NT2/D1 (cell line): Measurements from ENCODE around the gene WNK3.
A peak's percentile ranks its signal among the peaks of the same experiment; 100 is the strongest.
"Not testable (repeated sequence)": the region's sequence is repeated elsewhere in the genome, so short reads cannot be mapped to it uniquely, and the experiment has no call there.

ENCODE experiments used
- DNase-seq: peaks from one replicate; pipeline ENCODE4 v3.0.0-alpha.2; 2011; ENCODE audit warnings: low read depth, low spot score
- H3K27me3 ChIP-seq: 2 replicates; pipeline ENCODE4 v1.6.0; 2011; ENCODE audit warnings: mild to moderate bottlenecking; ENCODE audit not compliant: insufficient read length, insufficient read depth
- H3K36me3 ChIP-seq: 2 replicates; pipeline ENCODE4 v1.6.1; 2011; ENCODE audit warnings: mild to moderate bottlenecking, low read length, mixed read lengths; ENCODE audit not compliant: insufficient read depth, insufficient read length
- H3K4me1 ChIP-seq: 2 replicates; pipeline ENCODE4 v1.5.1; 2011; ENCODE audit not compliant: insufficient read depth, insufficient read length
- H3K4me3 ChIP-seq: 2 replicates; pipeline ENCODE4 v1.5.1; 2011; ENCODE audit warnings: low read depth; ENCODE audit not compliant: insufficient read length
- H3K9ac ChIP-seq: 2 replicates; pipeline ENCODE4 v1.6.0; 2011; ENCODE audit warnings: low read depth; ENCODE audit not compliant: insufficient read length
- H3K9me3 ChIP-seq: 2 replicates; pipeline ENCODE4 v1.5.1; 2011; ENCODE audit warnings: mild to moderate bottlenecking, low read length; ENCODE audit not compliant: insufficient read depth
- SUZ12 ChIP-seq: IDR thresholded peaks from 2 replicates; pipeline ENCODE4 v1.6.1; 2011; ENCODE audit not compliant: insufficient read length, insufficient read depth; ENCODE audit errors: extremely low read depth
- YY1 ChIP-seq: IDR thresholded peaks from 2 replicates; pipeline ENCODE4 v1.6.1; 2011; ENCODE audit not compliant: insufficient read length, insufficient read depth
- ZNF274 ChIP-seq: IDR thresholded peaks from 2 replicates; pipeline ENCODE4 v1.6.1; 2011; ENCODE audit warnings: mild to moderate bottlenecking, low read depth, low read length

Gene WNK3

DNA sequence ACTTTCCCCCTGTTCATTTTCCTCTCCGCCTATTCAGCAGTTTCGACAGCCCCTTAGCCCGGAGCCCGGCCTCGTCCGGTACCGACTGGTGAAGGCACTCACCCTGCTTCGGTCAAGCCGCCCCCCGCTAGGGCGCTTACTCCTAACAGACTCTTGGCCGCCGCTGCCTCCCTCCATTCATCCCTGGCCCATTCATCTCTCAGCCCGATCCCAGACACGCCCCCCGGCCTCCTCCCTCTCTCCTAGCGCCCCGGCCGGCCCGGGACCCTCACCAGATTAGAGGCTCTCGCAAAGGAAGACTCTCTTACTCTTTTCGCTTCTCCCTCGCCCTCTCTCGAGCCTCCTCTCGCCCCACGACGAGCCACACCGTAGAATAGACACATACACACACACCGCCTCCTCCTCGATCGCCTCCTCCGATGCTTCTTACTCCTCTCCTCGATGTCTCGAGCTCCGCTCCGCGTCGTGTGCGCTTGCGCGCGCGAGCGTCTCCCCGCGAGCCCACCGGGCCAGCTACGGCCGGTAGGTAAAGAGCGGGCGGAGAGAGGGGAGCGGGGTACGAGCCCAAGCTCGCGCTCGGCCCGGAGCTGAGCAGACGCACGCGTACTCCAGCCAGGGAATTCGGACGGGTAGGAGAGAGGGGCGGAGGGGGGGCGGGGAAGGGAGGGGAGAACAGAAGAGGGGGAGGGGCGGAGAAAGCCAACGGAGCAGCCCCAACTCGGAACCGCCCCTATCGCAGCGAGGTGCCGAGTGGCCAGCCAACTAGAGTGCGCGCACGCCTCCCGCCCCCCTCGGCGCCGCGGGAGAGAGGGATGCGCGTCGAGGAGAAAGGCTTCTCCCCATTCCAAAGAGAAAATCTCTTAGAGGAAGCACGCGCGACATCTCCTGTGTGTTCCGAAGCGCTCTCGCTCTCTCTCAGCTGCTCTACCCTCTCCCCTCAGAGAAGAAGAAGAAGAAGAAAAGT, at the start of gene WNK3:
Gene WNK3, minus strand, starts transcription at position 633 of the 964 bp plus-strand sequence.
- DNase-seq: peak; percentile 82
- Histone ChIP-seq H3K27me3 (no peaks in the 10 kb centered on the region), H3K4me1 (no peaks in the 10 kb centered on the region), H3K4me3 (peak within 1 kb of the TSS; percentile 84), H3K9ac (peak within 1 kb of the TSS; percentile 92), H3K36me3 (no peaks in the 10 kb centered on the region), H3K9me3 (peaks cover 4% of the 10 kb centered on the region; the same call in 1 of the 2 replicates)
- TF ChIP-seq YY1: no peak
- no peak for TF ChIP-seq SUZ12
- no peak for TF ChIP-seq ZNF274

DNA sequence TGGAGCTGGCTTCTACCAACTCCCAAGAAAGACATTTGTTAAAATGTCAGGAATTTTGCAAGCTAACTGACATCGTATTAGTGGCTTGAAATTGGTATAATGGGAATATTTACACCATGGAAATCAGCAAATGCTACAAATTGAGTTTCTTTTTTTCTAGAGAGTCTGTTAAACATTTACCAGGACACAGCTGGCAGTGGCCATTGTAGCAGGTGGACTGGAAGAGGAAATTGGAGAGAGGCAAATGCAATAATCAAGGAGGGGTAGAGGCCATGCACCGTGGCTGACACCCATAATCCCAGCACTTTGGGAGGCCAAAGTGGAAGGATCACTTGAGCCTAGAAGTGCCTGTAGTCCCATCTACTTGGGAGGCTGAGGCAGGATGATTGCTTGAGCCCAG, 49.4 kb upstream of the WNK3 start:
- Histone ChIP-seq H3K27me3 (no peaks in the 10 kb centered on the region), H3K4me3 (no peak overlapping the region), H3K4me1 (no peaks in the 10 kb centered on the region), H3K36me3 (no peaks in the 10 kb centered on the region), H3K9me3 (no peaks in the 10 kb centered on the region), H3K9ac (no peak overlapping the region)
- DNase-seq: no peak
- TF ChIP-seq SUZ12 (no peak), ZNF274 (no peak), YY1 (no peak)

DNA sequence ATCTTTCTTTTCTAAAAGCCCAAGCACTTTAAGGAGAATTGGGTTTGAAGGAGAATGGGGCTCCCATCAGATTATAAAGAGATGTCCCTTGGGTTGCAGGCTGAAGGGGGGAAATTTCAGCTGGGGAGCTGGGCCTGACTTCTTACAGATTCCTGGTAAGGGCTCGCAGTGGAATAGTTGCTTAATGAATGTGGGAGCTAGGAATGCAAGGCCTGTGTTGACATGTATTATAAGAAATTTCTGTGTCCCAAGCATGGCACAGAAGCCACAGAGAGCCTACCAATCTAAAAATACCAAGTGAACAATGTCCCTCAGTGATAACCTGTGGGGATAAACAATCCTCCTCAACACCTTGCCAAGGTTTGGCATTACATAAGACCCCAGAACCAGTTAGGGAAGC, 39.3 kb upstream of the WNK3 start:
- no peaks in the 10 kb centered on the region for H3K9me3 ChIP-seq
- no peaks in the 10 kb centered on the region for H3K27me3 ChIP-seq
- no peak overlapping the region for H3K4me3 ChIP-seq
- H3K4me1 ChIP-seq: no peaks in the 10 kb centered on the region
- no peak overlapping the region for H3K9ac ChIP-seq
- TF ChIP-seq YY1: no peak
- TF ChIP-seq ZNF274: no peak
- no peaks in the 10 kb centered on the region for H3K36me3 ChIP-seq
- DNase-seq: no peak

DNA sequence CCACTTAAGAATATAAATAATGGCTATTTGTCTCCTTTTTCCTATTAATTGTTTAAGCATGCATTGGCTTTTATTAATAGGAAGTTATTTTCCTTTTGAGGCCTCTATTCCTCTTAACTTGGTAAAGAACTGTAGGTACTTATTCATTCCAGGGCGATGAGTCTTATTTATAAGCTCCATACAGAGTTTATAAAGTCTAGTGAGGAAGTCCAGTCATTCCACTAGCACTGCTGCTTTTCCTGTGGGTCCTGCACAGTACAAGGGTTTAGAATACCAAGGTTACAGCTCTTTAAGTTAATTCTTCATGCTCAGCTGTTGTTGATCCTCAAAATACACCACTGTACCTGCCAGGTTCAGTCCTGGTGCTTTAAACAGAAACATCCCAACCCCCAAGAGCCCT, 28.5 kb upstream of the WNK3 start:
- H3K9me3 ChIP-seq: no peaks in the 10 kb centered on the region
- no peaks in the 10 kb centered on the region for H3K36me3 ChIP-seq
- DNase-seq: no peak
- TF ChIP-seq ZNF274 (no peak), SUZ12 (no peak), YY1 (no peak)
- H3K9ac ChIP-seq: no peak overlapping the region
- no peaks in the 10 kb centered on the region for H3K27me3 ChIP-seq
- H3K4me1 ChIP-seq: peaks cover 6% of the 10 kb centered on the region
- H3K4me3 ChIP-seq: no peak overlapping the region

DNA sequence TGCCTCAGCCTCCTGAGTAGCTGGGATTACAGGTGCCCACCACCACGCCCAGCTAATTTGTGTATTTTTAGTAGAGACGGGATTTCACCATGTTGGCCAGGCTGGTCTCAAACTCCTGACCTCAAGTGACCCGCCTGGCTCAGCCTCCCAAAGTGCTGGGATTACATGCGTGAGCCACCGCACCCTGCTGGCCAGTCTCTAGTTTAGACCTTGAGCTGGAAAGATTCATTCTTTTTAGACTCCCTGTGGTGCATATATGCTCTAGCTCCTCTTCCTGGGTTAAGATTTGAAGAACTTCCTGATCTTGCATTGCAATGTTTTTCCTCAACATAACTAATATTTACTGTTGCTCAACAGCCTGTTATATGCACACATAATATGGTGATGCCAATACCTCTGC, 26.8 kb upstream of the WNK3 start:
- H3K9me3 ChIP-seq, H3K4me3 ChIP-seq, H3K9ac ChIP-seq, H3K4me1 ChIP-seq, DNase-seq, H3K36me3 ChIP-seq, H3K27me3 ChIP-seq: not testable (repeated sequence)

DNA sequence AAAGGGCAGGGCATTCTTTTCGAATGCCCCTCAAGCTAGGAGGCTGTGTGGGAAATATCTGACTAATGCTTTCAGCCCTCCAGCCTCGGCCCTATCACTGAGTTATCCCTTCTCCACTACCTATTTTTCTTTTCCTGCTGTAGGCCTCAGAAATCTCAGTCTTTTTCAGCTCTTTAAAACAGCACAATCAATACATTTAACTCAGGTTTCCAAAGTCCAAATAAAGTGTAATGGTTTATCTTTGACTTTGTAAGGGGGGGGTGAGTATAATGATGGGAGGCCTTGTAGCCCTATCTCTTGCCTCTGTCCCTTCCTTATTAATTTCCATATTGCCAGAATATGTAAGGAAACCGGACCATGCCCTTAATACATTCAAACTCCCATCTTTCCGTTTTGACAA, 1.6 kb upstream of the WNK3 start:
- Histone ChIP-seq H3K9me3 (no peaks in the 10 kb centered on the region), H3K36me3 (no peaks in the 10 kb centered on the region), H3K9ac (peak overlapping the region; percentile 71), H3K4me3 (peak overlapping the region; percentile 55), H3K27me3 (no peaks in the 10 kb centered on the region), H3K4me1 (no peaks in the 10 kb centered on the region)
- DNase-seq: no peak
- no peak for TF ChIP-seq SUZ12
- TF ChIP-seq ZNF274: no peak
- no peak for TF ChIP-seq YY1

DNA sequence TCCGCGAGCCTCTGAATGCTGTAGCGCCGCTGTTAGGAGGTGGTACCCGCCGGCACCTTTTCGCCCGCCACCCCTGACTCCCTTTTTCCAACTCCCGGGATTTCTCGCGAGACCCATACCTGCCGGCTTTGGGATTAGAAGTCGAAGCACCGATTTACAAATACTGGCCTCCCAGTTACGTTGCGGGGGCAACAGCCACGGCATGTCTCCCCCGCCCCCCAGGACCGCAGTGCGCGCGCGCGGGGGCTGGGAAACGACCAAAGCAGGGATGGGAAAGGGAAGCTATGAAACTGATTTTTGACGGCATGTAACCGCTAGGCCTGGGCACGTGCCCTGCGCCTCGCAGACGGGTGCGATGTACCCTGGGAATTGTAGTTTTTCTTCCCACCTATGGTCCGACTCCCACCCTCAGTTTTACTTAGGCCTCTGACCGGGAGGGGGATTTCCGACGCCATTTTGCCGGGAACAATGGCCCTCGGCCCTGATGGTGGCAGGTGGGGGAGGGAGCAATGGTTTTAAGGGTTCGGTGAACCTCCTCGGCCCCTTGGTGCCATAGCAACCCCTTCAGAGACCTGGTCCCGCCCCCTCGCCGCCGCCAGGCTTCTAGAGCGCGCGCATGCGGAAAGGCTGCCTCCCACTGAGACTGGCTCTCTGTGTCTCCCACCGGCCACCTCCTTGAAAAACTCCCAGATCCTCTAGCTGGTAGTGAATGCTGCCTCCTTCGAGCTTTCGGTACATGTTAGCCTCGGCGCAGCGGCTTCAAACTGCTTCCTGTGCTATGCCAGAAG, 772 bp upstream of the WNK3 start:
- Histone ChIP-seq H3K4me1 (no peaks in the 10 kb centered on the region), H3K9ac (peak overlapping the region; percentile 71), H3K4me3 (peak overlapping the region; percentile 55), H3K9me3 (no peaks in the 10 kb centered on the region), H3K27me3 (no peaks in the 10 kb centered on the region), H3K36me3 (no peaks in the 10 kb centered on the region)
- DNase-seq: peak; percentile 87
- no peak for TF ChIP-seq ZNF274
- TF ChIP-seq YY1: peak; percentile 58
